Islet of Langerhans (tissue), 1 donor: ENCODE data around the gene FOXRED2.
"Not testable (repeated sequence)": the region's sequence is repeated elsewhere in the genome, so short reads cannot be mapped to it uniquely, and the experiment has no call there.

Experiments used
- FAIRE-seq: peaks from one replicate; lab custom pipeline; 2011; peaks lifted over from hg19 to GRCh38; lab: Jason Lieb, UNC

The FOXRED2 gene

DNA sequence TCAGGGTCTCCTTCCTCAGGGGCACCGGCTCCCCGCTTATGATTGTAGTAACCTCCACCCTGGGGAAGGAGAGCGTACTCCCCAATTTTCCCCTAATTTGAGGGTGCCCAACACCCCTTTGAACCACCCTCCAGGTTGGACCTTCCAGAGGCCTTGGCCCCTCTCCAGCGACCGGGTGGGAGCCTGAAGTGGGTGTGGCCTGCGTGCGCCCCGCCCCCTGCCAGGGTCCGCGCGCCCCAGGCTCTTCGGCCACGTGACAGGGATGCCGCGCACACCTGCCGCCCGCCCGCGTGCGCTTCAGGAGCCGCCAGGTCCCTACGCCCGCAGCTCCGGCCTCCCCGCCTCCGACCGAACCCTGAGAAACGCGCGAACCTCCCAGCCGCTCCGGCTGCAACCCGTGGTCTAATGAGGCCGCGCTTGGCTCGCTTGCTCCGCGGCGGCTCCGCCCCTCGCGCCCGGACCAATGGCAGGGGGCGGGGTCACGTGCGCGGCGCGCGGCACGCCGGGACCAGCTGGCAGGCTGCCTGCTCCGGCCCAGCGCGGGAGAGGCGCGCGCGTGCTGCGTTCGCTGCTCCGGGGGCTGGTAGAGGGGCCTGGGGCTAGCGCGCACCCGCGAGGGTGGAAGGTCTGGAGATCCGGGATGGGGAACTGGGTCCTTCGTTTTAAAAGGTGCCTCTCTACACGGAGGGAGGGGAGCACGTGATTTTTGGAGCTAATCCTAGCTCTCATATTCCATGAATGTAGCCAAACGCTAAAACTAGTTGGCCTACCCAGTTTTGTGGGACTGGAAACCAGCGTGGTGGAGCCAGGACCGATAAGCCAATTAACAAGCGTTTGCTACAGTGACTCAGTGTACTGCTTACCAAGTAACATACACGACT is at the start of gene FOXRED2:
TSS of gene FOXRED2 (minus strand) at position 404 of the 881 bp plus-strand sequence. CDS start 618 bp downstream, outside the sequence.
- no peak for FAIRE-seq

DNA sequence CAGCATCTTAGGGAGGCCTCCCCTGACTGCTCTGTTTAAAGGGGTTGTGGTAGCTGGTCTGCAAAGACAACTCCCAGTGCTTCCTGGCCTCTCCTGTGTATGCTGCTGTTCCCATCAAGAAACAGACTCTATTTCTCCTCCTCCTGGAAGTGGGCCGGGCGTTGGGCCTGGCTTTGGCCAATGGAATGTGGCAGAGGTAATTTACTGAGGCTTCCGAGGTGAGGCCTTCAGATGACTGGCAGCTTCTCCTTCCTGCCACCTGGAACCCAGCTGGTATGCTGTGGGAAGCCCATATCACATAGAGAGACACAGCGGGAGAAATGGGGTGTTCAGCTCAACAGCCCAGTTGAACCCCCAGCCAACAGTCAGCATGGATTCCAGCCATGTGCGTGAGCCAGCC is 47.3 kb upstream of the FOXRED2 start:
- no peak for FAIRE-seq

DNA sequence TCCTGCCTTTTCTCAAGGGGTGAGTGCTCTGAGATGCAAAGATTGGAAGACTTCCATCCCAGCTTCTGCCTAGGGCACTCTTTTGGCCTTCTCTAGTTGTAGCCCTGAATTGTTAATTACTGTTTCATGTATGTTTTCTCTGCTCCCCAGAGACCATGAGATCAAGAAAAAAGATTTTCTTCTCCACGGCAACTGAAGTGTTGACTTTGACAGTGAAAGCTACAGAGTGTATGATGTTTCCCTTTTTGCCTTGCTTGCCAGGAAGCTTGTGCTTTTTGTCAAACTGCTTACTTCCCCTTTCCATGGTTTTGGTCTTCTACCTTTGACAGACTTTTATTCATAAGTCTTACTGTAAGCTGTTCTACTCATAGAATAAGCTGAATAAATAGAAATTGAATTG is 45.4 kb upstream of the FOXRED2 start:
- FAIRE-seq: no peak

- no peak for FAIRE-seq
These were observed 44.1 kb upstream of the FOXRED2 start for GRCh38 chr22:36550701-36551495.

DNA sequence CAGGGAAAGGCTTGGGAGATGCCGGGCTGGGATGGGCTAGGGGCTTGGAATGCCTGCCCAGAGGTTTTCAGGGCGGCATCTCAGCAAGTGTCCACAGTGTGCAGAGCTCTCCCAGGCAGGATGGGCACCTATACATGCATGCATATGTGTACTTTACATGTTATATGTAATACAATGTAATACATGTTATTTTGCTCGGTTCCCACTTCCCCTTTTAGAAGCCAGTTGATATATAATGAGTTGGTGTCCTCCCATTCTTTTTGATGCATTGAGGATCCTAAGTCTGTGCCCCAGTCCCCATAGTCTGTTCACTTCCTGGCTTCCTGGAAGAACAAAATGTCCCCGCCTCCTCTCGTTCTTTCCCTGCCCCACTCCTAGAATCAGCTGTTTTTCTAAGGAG is 42.2 kb upstream of the FOXRED2 start:
- FAIRE-seq: no peak

DNA sequence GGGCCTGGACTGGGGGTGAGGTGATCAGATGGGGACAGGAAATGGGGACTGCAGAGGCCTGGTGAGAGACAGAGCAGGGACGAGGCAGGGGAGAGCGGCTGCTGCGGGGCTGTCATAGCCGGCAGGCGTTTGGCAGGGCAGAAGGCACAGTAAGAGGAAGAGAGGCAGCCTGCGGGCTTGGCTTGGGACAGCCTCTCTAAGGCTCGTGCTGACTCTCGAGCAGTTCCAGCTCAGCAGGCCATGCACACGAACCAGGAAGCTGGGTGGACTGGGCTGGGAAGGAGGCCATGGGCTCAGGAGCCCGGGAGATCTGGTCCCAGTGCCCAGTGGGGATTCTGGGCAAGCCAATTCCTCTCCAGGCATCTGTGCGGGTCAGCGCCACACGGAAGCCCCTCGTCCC is 41.8 kb upstream of the FOXRED2 start:
- no peak for FAIRE-seq

- FAIRE-seq: no peak
These were observed 40.1 kb upstream of the FOXRED2 start for GRCh38 chr22:36546932-36547331.

DNA sequence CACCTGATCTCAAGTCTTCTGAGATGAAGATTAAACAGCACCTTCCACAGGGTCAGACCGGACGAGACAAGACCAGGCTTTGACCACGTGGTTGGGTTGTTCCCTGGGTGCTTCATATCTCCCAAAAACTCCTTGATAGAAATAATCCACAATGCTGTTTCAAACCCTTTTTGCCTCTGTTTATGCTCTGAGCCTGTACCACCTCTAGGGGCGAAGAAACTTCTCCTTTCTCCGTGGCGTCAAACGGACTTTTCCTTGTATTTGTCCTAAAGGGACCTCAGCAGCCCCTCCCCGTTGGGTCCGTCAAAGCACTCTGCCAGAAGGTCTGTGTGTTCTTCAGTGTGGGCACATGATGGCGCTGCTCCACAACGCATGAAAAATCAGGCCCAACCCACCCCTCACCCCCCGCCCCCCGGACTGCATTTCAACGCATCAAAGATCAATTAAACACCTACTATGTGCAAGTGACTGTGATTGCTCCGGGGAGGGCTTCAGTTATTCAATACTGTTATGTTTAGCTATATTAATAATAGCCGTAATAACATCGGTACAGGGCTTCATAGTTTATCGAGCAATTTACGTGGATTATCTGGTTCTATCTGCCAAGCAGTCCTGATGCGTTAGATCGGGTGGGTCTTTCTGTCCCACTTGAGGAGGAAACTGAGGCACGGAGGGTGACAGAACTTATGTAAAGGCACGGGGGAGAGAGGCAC is 39.4 kb upstream of the FOXRED2 start:
- no peak for FAIRE-seq

DNA sequence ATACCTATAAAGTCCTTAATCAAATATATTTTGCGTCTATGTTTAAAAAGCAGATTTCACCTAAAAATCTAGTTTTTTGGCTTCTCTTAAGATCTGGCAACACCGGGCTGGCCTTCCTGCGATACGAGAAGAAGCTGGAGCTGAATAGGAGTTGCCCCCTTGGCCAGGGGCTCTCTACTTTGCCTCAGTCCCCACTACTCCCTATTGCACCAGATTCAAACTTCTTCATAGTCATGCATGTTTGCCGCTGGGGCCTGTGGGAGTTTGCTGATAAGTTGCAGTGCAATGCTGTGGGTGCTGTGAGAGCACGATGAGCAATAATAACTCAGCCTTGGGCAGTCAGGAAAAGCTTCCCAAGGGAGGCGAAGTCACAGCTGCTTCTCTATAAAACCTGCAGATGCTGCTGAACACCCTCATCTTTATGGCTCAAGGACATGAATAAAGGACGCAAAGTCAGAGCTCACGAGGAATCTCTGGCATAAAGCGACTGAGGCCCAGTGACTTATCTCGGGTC is 37.3 kb upstream of the FOXRED2 start:
- FAIRE-seq: no peak

DNA sequence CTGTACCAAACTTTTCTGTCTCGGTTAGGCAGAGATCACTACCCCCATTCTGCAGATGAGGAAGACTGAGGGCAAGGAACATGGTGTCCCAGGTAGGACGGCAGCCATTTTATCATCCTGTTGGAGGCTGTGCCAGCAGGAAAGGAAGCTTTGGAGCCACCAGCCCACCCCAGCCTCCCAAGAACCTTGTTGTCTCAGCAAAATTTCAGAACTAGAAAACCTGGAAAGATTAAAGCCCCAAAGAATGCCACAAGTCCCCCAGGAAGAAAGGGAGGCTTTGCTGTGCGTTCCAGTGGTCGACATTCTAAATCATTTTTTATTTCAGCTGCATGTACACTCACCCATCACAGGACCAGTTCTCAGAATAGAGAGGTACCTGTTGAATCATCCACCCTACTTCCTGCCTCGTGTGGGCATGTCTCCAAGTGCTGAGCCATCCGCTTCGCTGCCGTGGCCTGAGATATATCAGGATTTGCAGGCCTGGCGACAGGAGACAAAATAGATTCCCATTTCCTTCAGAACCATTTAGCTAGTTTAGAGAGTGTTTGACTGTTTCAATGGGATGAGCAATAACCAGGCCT is 35.1 kb upstream of the FOXRED2 start:
- FAIRE-seq: no peak

DNA sequence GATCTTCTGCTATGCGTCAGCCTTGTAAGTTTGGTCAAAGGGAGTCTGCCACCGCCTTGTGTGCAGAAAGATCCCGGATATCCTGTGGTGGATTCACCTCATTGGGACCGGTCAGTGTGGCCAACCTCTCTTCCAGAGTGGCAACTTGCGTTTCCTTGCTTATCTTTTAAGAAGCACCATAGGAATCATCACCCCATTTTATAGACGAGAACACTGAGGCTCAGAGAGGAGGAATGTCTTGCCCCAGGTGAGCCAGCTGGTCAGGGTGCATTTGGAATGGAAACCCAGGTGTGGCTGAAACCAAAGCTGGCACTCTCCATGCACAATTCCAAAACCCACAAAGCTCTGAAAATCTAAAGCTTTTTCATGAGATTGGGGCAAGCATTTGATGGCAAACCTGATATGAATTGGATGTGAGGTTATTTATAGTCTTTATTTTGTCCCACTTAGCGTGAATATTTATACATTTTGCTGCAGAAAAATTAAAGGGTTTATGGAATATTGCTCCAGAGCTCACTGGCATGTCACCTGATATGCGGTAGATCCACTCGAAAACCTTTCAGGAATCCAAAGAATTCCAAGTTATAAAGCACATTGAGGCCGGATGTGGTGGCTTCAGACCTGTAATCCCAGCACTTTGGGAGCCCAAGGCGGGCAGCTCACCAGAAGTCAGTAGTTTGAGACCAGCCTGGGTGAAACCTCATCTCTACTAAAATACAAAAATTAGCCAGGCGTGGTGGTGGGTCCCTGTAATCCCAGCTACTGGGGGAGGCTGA is 34.2 kb upstream of the FOXRED2 start:
- no peak for FAIRE-seq

- FAIRE-seq: no peak
These were observed 31.7 kb upstream of the FOXRED2 start for GRCh38 chr22:36538529-36538928.

DNA sequence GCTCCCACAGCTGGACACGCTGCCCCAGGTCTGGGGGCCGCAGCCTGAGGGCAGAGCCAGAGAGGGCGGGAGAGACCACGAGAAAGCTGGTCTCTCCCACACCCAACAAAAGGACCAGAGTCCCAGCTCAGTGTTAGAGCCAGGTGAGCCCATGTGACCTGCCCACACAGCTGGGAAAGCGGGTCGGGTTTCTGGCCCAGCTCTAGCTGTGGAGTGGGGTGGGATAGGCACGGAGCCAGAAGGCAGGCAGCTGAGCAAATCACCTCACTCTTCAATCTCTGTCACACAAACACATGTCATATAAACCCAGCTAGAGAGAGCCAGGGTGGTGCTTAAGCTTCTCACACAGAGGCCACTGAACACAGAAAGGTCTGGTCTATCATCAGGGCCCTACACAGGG is 29.9 kb upstream of the FOXRED2 start:
- no peak for FAIRE-seq

GRCh38 chr22:36533320-36533719 is 26.5 kb upstream of the FOXRED2 start:
- not testable (repeated sequence) for FAIRE-seq

DNA sequence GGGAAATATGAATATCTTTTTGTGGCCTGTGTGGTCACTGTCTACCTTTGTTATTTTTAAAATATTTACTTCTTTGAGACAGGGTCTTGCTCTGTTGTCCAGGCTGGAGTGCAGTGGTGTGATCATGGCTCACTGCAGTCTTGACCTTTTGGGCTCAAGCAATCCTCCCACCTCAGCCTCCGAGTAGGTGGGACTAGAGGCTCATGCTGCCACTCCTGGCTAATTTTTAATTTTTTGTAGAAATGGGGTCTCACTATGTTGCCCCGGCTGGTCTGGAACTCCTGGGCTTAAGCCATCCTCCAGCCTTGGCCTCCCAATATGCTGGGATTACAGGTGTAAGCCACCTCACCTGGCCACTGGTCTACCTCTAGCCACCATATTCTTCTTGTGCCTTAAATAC is 25.6 kb upstream of the FOXRED2 start:
- FAIRE-seq: no peak

DNA sequence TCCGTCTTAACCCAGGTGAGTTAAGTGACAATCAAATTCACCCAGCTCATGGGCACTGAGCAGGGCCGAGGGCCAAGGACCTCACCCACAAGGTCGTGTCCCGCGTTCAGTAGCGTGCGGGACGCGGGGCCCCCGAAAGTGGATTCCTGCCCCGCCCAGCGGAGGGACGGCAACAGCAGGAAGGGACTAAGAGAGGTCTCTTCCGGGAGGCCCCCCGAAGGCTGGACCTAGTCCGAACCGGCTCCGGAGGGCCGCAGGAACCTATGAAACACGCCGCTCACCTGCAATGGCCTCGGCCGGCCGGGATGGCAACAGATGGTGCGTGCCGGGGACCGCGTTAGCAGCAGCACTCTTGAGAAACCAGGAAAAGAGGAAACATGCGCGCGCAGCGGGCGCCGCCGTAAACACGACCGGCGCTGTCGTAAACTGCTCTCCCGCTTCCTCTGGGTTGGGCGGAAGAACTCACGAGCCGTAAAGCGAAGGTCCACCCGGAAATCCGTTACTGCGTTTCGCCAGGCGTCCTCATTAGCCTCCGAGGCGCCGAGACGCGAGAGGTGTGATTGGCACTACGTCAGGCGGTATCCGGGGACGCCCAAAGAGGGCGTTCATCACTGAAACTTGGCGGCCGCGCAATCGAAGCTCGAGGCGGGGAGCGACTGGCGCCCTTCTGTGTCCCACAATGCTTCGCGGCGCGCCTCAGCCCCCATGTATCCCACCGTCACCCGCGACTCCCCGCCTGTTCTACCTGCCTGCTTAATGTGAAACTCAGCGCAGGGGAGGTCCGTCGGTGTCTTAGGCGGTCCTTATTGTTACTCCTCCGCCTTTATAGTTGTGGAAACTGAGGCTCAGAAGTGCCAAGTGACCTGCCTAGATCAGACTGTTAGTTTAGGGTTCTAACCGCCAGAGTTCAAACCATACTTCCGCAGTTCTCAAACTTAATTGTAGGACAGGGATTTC is 22.2 kb upstream of the FOXRED2 start, which contains the start of gene EIF3D:
TSS of gene EIF3D (minus strand) at position 372 of the 957 bp plus-strand sequence. CDS start 3,045 bp downstream, outside the sequence.
- peak; percentile 61 for FAIRE-seq

GRCh38 chr22:36528341-36528740 is 21.5 kb upstream of the FOXRED2 start:
- FAIRE-seq: no peak

- FAIRE-seq: no peak
These were observed 15.8 kb upstream of the FOXRED2 start for GRCh38 chr22:36522662-36523061.

GRCh38 chr22:36520423-36520822 is 13.6 kb upstream of the FOXRED2 start:
- no peak for FAIRE-seq

GRCh38 chr22:36519906-36520305 is 13.1 kb upstream of the FOXRED2 start:
- FAIRE-seq: not testable (repeated sequence)
